HUES64 (cell line): ENCODE results near the gene SLC6A4.

Experiments used
- H3K27ac ChIP-seq: 2 replicates; pipeline ENCODE4 v1.7.0; 2013; ENCODE audit warnings: low read depth, low read length, inconsistent platforms
- H3K27me3 ChIP-seq: 2 replicates; pipeline ENCODE4 v1.6.1; 2013; ENCODE audit warnings: mild to moderate bottlenecking, low read length; ENCODE audit not compliant: insufficient read depth
- H3K36me3 ChIP-seq: 2 replicates; pipeline ENCODE4 v1.6.1; 2013; ENCODE audit warnings: mild to moderate bottlenecking, low read length; ENCODE audit not compliant: insufficient read depth
- H3K4me1 ChIP-seq: 2 replicates; pipeline ENCODE4 v1.6.1; 2013; ENCODE audit warnings: mild to moderate bottlenecking, low read length, moderate library complexity; ENCODE audit not compliant: insufficient read depth
- H3K4me3 ChIP-seq: 2 replicates; pipeline ENCODE4 v1.5.1; 2013; ENCODE audit warnings: mild to moderate bottlenecking, low read length, moderate library complexity
- H3K9ac ChIP-seq: 2 replicates; pipeline ENCODE4 v1.6.1; 2013; ENCODE audit warnings: mild to moderate bottlenecking, low read depth, low read length
- H3K9me3 ChIP-seq: 2 replicates; pipeline ENCODE4 v1.6.1; 2013; ENCODE audit warnings: low read depth, low read length; ENCODE audit not compliant: insufficient read depth
- WGBS: fragments of 150-250, 120-280 bp; methylation state at CpG from one replicate; pipeline ENCODE4 v1.1.7; 2013; ENCODE audit warnings: missing lambda C conversion rate; 5-methylcytosine and 5-hydroxymethylcytosine counted together

Gene SLC6A4

DNA sequence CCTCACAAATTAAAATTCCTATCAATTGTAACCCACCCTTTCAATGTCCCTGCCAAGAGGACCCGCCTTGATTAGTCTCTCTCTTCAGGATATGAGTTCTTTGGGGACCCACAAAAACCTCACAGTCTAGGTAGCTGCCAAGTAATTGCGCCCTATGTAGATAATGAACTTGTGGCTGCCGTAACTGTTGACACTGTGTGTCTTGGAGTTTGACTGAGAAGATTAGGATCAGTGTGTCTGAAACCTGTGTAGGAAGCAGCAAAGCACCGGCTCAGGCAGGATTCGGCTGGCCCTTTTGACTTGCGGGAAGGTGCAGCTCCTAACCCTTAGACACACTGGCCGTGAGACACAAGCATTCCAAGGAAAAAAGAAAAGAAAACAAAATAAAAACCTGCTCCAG lies 17.8 kb upstream of the SLC6A4 start:
- no peak overlapping the region for H3K9ac ChIP-seq
- H3K4me1 ChIP-seq = no peaks in the 10 kb centered on the region
- 93% methylated on average over 7 of the region's 7 CpGs for WGBS
- no peaks in the 10 kb centered on the region for H3K27me3 ChIP-seq
- H3K27ac ChIP-seq = no peak overlapping the region
- H3K4me3 ChIP-seq = no peak overlapping the region
- no peaks in the 10 kb centered on the region for H3K9me3 ChIP-seq
- H3K36me3 ChIP-seq = peaks cover 59% of the 10 kb centered on the region

GRCh38 chr17:30251931-30252330 lies 16.4 kb upstream of the SLC6A4 start:
- Histone ChIP-seq H3K27ac (no peak overlapping the region), H3K4me1 (no peaks in the 10 kb centered on the region), H3K4me3 (no peak overlapping the region), H3K27me3 (no peaks in the 10 kb centered on the region), H3K36me3 (peaks cover 56% of the 10 kb centered on the region), H3K9ac (no peak overlapping the region), H3K9me3 (no peaks in the 10 kb centered on the region)

- Histone ChIP-seq H3K27ac (no peak overlapping the region), H3K4me3 (no peak overlapping the region), H3K4me1 (no peaks in the 10 kb centered on the region), H3K27me3 (no peaks in the 10 kb centered on the region), H3K9me3 (no peaks in the 10 kb centered on the region), H3K9ac (no peak overlapping the region), H3K36me3 (peaks cover 48% of the 10 kb centered on the region)
- 96% methylated on average over 5 of the region's 5 CpGs for WGBS
These were observed 14.0 kb upstream of the SLC6A4 start for GRCh38 chr17:30249460-30249859.

GRCh38 chr17:30248786-30249185 lies 13.3 kb upstream of the SLC6A4 start:
- Histone ChIP-seq H3K9me3 (no peaks in the 10 kb centered on the region), H3K27me3 (no peaks in the 10 kb centered on the region), H3K9ac (no peak overlapping the region), H3K4me3 (no peak overlapping the region), H3K4me1 (no peaks in the 10 kb centered on the region), H3K27ac (no peak overlapping the region), H3K36me3 (peaks cover 48% of the 10 kb centered on the region)
- 88% methylated on average over 2 of the region's 2 CpGs for WGBS

GRCh38 chr17:30246460-30246859 lies 11.0 kb upstream of the SLC6A4 start:
- Histone ChIP-seq H3K9ac (no peak overlapping the region), H3K4me1 (no peaks in the 10 kb centered on the region), H3K27me3 (no peaks in the 10 kb centered on the region), H3K36me3 (peaks cover 34% of the 10 kb centered on the region), H3K4me3 (no peak overlapping the region), H3K9me3 (no peaks in the 10 kb centered on the region), H3K27ac (no peak overlapping the region)
- 92% methylated on average over 6 of the region's 7 CpGs for WGBS

DNA sequence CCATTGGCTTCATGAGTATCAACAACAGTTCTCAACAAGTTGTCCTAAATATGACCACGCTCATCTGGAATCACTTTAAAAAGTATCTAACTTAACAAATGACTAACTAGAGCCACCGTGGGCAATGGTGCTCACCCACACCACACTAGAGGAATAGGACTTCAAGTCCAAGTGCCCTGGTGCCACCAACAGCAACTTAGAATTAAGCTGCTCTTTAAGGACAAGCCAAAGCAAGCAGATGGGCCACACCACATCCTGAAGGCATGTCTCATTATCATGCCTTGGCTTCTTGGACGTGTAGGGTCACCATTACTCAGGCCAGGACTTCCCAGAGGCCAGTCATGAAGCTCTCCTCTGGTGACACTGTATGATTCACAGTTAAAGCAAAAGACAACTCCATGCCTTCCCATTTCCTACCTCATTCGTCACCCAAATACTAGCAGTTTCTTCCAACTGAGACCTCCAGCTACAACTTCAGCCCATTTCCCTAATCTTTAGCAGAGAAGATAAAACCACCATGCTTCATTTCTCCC lies 9.4 kb upstream of the SLC6A4 start:
- H3K4me1 ChIP-seq = no peaks in the 10 kb centered on the region
- H3K4me3 ChIP-seq = no peak overlapping the region
- no peaks in the 10 kb centered on the region for H3K9me3 ChIP-seq
- H3K27me3 ChIP-seq = no peaks in the 10 kb centered on the region
- H3K27ac ChIP-seq = no peak overlapping the region
- H3K36me3 ChIP-seq = peaks cover 26% of the 10 kb centered on the region
- WGBS = 77% methylated on average over 4 of the region's 4 CpGs
- no peak overlapping the region for H3K9ac ChIP-seq

DNA sequence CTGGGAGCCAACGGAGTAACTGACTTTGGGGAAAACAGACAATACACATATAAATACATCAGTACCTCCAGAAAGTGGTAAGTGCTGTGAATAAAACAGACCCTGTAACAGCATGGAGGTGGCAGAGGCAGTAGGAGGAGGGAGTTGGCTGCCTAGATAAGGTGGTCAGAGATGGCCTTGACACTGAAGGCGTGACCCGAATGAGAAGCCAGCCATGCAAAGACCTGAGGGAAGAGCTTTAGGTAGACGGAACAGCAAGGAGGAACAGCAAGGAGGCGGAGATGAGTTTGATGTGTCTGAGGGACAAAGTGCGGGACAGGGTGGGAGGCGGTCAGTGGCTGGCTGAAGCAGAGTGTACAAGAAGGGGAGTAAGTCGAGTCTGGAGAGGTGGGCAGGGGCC lies 8.1 kb upstream of the SLC6A4 start:
- Histone ChIP-seq H3K27me3 (peaks cover 10% of the 10 kb centered on the region), H3K36me3 (peaks cover 14% of the 10 kb centered on the region), H3K9me3 (no peaks in the 10 kb centered on the region), H3K4me1 (no peaks in the 10 kb centered on the region; the same call in none of the 2 replicates), H3K9ac (no peak overlapping the region), H3K4me3 (no peak overlapping the region), H3K27ac (no peak overlapping the region)
- 89% methylated on average over 8 of the region's 8 CpGs for WGBS

- peaks cover 8% of the 10 kb centered on the region; the same call in 1 of the 2 replicates for H3K36me3 ChIP-seq
- 89% methylated on average over 4 of the region's 4 CpGs for WGBS
These were observed 7.5 kb upstream of the SLC6A4 start for GRCh38 chr17:30243002-30243401.

GRCh38 chr17:30241051-30241450 lies 5.6 kb upstream of the SLC6A4 start:
- Histone ChIP-seq H3K27me3 (peaks cover 34% of the 10 kb centered on the region), H3K4me1 (no peaks in the 10 kb centered on the region; the same call in none of the 2 replicates), H3K36me3 (no peaks in the 10 kb centered on the region), H3K27ac (no peak overlapping the region), H3K4me3 (no peak overlapping the region), H3K9me3 (no peaks in the 10 kb centered on the region), H3K9ac (no peak overlapping the region)
- WGBS = 92% methylated on average over 5 of the region's 6 CpGs

More at GRCh38 chr17:30243002-30243401, 7.5 kb upstream of the SLC6A4 start:
- Histone ChIP-seq H3K9me3 (no peaks in the 10 kb centered on the region), H3K9ac (no peak overlapping the region), H3K4me3 (no peak overlapping the region), H3K4me1 (no peaks in the 10 kb centered on the region; the same call in none of the 2 replicates), H3K27me3 (peaks cover 16% of the 10 kb centered on the region), H3K27ac (no peak overlapping the region)

GRCh38 chr17:30240177-30240576 lies 4.7 kb upstream of the SLC6A4 start:
- Histone ChIP-seq H3K27me3 (peaks cover 42% of the 10 kb centered on the region), H3K36me3 (no peaks in the 10 kb centered on the region), H3K9ac (no peak overlapping the region), H3K4me1 (no peaks in the 10 kb centered on the region; the same call in none of the 2 replicates), H3K27ac (no peak overlapping the region), H3K9me3 (no peaks in the 10 kb centered on the region), H3K4me3 (no peak overlapping the region)
- WGBS = 94% methylated on average over 8 of the region's 8 CpGs

DNA sequence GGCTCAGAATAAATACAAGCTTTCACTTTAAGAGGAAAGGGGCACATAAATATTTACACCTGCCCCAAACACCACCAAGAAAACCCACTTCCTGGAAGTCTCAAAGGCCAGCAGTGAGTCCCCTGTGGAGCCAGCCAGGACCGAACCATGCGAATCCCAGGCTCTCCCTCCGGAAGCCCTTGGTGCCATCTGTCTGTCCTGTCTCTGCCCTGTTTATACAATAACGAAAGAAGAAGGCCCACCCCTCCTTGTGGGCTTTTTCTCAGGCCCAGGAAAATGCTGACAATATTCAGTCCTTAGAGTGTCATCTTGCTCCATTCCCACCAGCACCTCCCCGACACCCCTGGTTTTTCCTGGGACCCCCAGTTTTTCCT lies 3.6 kb upstream of the SLC6A4 start:
- H3K4me1 ChIP-seq = no peaks in the 10 kb centered on the region; the same call in none of the 2 replicates
- no peak overlapping the region for H3K9ac ChIP-seq
- H3K27me3 ChIP-seq = peaks cover 53% of the 10 kb centered on the region
- no peak overlapping the region for H3K4me3 ChIP-seq
- H3K9me3 ChIP-seq = no peaks in the 10 kb centered on the region
- H3K36me3 ChIP-seq = no peaks in the 10 kb centered on the region
- 51% methylated on average over 5 of the region's 5 CpGs for WGBS
- no peak overlapping the region for H3K27ac ChIP-seq
